IPS-18c (cell line): Measurements from ENCODE around the gene TRIM8.
A peak's percentile ranks its signal among the peaks of the same experiment; 100 is the strongest.

ENCODE experiments used
- H3K4me3 ChIP-seq: 2 replicates; pipeline ENCODE4 v1.7.0; 2013; ENCODE audit warnings: low read depth, mild to moderate bottlenecking, low read length, moderate library complexity; ENCODE audit not compliant: insufficient read depth
- H3K9me3 ChIP-seq: one replicate; pipeline ENCODE4 v1.6.1; 2013; ENCODE audit warnings: mild to moderate bottlenecking, low read length, moderate library complexity; ENCODE audit not compliant: control insufficient read depth, insufficient read depth

TRIM8 gene

GRCh38 chr10:102673236-102673818, 29.0 kb downstream of the TRIM8 start:
- Histone ChIP-seq H3K4me3 (no peak overlapping the region), H3K9me3 (no peaks in the 10 kb centered on the region)

GRCh38 chr10:102673819-102674511, 29.7 kb downstream of the TRIM8 start:
- H3K9me3 ChIP-seq, result no peaks in the 10 kb centered on the region

GRCh38 chr10:102674566-102674965, 30.3 kb downstream of the TRIM8 start:
- peak overlapping the region; percentile 24; the same call in 1 of the 2 replicates for H3K4me3 ChIP-seq
- H3K9me3 ChIP-seq, result no peaks in the 10 kb centered on the region

More at GRCh38 chr10:102673819-102674511, 29.7 kb downstream of the TRIM8 start:
- peak overlapping the region; percentile 24; the same call in 1 of the 2 replicates for H3K4me3 ChIP-seq

- Histone ChIP-seq H3K4me3 (no peak overlapping the region), H3K9me3 (no peaks in the 10 kb centered on the region)
These were observed 30.9 kb downstream of the TRIM8 start for GRCh38 chr10:102675011-102675665.

- Histone ChIP-seq H3K4me3 (no peak overlapping the region), H3K9me3 (no peaks in the 10 kb centered on the region)
These were observed 31.6 kb downstream of the TRIM8 start for GRCh38 chr10:102675666-102676533.

- H3K4me3 ChIP-seq, result no peak overlapping the region
These were observed 32.4 kb downstream of the TRIM8 start for GRCh38 chr10:102676534-102677315.

DNA sequence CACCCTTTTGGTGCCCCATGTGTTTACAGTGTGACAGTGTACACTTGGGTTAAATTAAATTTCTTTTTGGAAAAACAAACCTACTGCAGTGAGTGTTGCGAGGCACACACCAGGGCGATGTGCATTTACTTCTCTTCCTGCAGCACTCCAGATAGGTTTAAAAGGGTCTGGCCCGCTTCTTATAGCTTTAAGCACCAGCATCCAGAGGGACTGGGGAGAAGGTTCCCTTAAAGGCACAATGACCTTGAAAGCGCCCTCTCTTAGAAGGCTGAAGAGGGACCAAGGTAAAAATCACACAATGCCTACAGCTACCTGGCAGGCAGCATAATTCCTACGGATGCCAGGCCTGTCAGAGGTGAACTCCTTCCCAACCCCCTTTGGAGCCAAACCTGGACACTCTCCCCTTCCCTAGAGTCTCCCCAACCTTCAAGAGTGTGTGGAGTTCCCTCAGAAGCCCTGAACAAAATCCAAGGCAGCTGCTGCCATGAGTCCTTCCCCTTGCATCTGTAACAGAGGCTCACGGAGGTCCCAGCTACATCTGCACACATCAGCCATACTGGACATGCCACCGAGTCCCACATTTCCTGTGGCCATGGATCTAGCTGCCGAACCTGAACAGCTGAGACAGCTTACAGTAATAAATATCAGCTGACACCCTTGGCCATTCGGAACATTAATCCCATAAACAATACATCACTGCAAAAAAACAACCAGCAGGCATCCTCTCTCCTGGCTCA, 33.2 kb downstream of the TRIM8 start:
- no peaks in the 10 kb centered on the region for H3K9me3 ChIP-seq
- peak overlapping the region; percentile 5; the same call in 1 of the 2 replicates for H3K4me3 ChIP-seq

More at GRCh38 chr10:102676534-102677315, 32.4 kb downstream of the TRIM8 start:
- H3K9me3 ChIP-seq, result no peaks in the 10 kb centered on the region

- Histone ChIP-seq H3K4me3 (no peak overlapping the region; the same call in 1 of the 2 replicates), H3K9me3 (no peaks in the 10 kb centered on the region)
These were observed 33.8 kb downstream of the TRIM8 start for GRCh38 chr10:102678068-102678400.

DNA sequence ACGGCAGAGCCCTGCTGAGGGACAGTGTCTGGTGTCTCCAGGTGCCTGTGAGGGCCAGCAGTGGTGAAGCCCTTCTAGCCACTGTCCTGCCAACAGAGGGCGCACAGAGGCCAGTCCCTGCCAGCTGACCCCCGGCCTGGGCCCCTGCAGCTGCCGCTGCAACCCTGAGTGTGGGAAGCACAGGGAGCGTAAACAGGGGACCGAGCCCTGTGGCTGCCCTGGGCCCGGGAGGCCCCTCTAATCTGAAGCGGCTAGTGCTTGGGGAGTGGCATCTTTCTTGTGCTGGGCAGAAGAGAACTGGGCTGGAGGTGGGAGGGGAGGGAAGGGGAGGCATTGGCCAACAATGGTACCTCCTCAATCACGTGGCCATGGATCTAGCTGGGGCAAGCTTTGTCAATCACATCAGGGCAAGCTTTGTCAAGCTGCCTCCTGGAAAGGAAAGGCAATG, 34.6 kb downstream of the TRIM8 start:
- H3K4me3 ChIP-seq, result peak overlapping the region; percentile 25; the same call in 1 of the 2 replicates

DNA sequence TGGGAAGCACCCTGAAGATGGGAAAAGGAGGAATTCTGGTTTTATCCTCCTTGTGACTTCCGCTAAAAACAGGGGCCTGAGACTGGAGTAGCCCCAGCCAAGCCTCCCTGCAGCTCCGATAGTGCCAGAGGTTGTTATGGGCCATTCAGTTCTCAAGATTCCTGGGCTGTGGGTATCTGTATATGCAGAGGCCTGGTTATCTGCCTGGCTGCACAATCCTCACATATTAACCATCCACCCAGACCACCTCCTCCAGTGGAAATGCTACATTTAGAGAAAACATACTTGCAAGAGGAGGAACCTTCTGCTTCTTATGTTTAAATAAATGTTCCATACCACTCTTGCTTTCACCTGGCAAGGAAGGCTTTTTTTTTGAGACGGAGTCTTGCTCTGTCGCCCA, 35.3 kb downstream of the TRIM8 start:
- H3K4me3 ChIP-seq, result no peak overlapping the region
- H3K9me3 ChIP-seq, result no peaks in the 10 kb centered on the region

More for the DNA sequence above, 34.6 kb downstream of the TRIM8 start:
- H3K9me3 ChIP-seq, result no peaks in the 10 kb centered on the region

DNA sequence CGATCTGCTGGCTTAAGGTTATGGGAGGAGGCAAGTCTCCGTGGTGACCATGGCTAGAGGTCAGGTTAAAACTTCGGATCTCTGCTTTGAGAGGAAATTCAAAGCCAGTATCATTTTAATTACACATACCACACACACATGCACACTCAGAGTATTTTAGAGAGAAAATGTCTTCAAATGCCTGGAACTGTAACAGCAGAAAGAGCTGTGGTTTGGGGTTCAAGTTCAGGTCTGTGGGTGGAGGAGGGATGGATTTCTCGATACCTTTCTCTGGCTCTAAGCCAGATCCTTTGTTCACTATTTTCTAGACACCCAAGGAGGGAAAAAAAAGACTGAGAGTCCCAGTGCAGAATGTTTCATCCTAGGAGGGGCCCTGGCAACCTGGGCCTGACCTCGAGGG, 37.4 kb downstream of the TRIM8 start:
- Histone ChIP-seq H3K9me3 (no peaks in the 10 kb centered on the region), H3K4me3 (no peak overlapping the region)

DNA sequence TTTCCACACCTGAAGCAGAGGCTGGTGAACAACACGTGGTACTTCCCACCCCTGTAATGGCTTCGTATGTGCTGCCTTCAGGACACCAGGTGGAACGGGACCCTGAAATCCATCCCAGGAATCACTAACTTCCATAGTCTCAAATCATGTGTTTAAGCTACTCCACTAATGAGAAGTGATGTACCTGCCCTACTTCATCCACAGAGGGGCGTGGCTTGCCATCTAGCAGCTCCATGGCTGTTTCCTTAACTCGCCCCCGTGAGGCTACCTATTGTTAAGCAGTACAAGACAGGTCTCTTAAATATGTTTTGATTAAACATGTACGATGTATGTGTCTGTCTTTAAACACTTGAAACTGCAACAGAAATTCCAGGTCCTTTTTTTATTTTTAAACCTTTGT, 38.1 kb downstream of the TRIM8 start:
- H3K9me3 ChIP-seq, result no peaks in the 10 kb centered on the region
- no peak overlapping the region for H3K4me3 ChIP-seq

- Histone ChIP-seq H3K9me3 (no peaks in the 10 kb centered on the region), H3K4me3 (no peak overlapping the region)
These were observed 38.7 kb downstream of the TRIM8 start for GRCh38 chr10:102682981-102683380.

GRCh38 chr10:102683736-102684135, 39.5 kb downstream of the TRIM8 start:
- Histone ChIP-seq H3K4me3 (no peak overlapping the region), H3K9me3 (no peaks in the 10 kb centered on the region)

- no peak overlapping the region for H3K4me3 ChIP-seq
- no peaks in the 10 kb centered on the region for H3K9me3 ChIP-seq
These were observed 47.2 kb downstream of the TRIM8 start for GRCh38 chr10:102691285-102692066.
